ENCODE results near the gene CHIT1.
"Not testable (repeated sequence)": the region's sequence is repeated elsewhere in the genome, so short reads cannot be mapped to it uniquely, and the experiment has no call there.

CHIT1 gene

GRCh38 chr1:203264052-203264501 is 34.6 kb upstream of the CHIT1 start:
- Histone ChIP-seq H3K27ac (ENCODE audit: low read depth, low read length) (no peak overlapping the region), H2AFZ (ENCODE audit: low read length, unreplicated experiment) (no peak overlapping the region)

DNA sequence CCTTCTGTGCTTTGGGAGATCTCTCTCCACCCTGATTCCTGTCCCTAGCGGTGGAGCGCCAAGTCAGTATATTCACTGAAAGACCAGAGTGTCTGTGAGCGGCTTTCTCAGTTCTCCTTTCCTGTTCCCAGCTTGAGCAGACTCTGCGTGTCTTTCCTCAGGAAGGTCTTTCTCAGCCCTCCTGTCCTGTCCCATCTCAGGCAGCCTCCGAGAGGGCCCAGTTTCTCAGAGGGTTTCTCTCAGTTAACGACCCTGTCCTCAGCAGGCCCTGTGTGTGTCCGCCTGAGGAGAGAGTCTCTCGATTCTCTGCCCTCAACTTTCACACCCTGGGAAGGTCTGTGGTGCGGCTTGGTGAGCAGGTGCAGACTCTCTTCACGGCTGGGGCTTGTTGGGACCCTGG is 34.0 kb upstream of the CHIT1 start:
- Histone ChIP-seq H3K4me1 (ENCODE audit: control insufficient read depth, insufficient read depth, low read length, unreplicated experiment) (no peaks in the 10 kb centered on the region), H3K36me3 (ENCODE audit: insufficient read depth, low read length) (no peaks in the 10 kb centered on the region), H3K79me2 (ENCODE audit: control insufficient read depth, insufficient read depth, low read length, unreplicated experiment) (no peaks in the 10 kb centered on the region), H3K4me3 (ENCODE audit: low read depth, low read length) (no peak overlapping the region), H3K27me3 (ENCODE audit: insufficient read depth, low read length) (peaks cover 4% of the 10 kb centered on the region; the same call in 1 of the 2 replicates), H2AFZ (ENCODE audit: low read length, unreplicated experiment) (no peak overlapping the region), H3K27ac (ENCODE audit: low read depth, low read length) (no peak overlapping the region)

More at GRCh38 chr1:203264052-203264501, 34.6 kb upstream of the CHIT1 start:
- no peaks in the 10 kb centered on the region for H3K4me1 ChIP-seq (ENCODE audit: control insufficient read depth, insufficient read depth, low read length, unreplicated experiment)
- no peaks in the 10 kb centered on the region for H3K79me2 ChIP-seq (ENCODE audit: control insufficient read depth, insufficient read depth, low read length, unreplicated experiment)
- H3K36me3 ChIP-seq (ENCODE audit: insufficient read depth, low read length) = no peaks in the 10 kb centered on the region
- H3K27me3 ChIP-seq (ENCODE audit: insufficient read depth, low read length) = peaks cover 4% of the 10 kb centered on the region; the same call in 1 of the 2 replicates
- no peak overlapping the region for H3K4me3 ChIP-seq (ENCODE audit: low read depth, low read length)

DNA sequence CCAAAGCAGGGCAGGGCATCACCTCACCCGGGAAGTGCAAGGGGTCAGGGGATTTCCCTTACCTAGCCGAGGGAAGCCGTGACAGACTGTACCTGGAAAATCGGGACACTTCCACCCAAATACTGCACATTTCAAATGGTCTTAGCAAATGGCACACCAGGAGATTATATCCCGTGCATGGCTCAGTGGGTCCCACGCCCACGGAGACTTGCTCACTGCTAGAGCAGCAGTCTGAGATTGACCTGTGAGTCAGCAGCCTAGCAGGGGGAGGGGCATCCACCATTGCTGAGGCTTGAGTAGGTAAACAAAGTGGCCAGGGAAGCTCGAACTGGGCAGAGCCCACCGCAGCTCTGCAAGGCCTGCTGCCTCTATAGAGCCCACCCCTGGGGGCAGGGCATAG is 27.2 kb upstream of the CHIT1 start:
- H3K27ac ChIP-seq (ENCODE audit: low read depth, low read length) = not testable (repeated sequence)

GRCh38 chr1:203254782-203255181 is 25.3 kb upstream of the CHIT1 start:
- H3K4me1 ChIP-seq (ENCODE audit: control insufficient read depth, insufficient read depth, low read length, unreplicated experiment) = not testable (repeated sequence)

More for the DNA sequence above, 27.2 kb upstream of the CHIT1 start:
- not testable (repeated sequence) for H2AFZ ChIP-seq (ENCODE audit: low read length, unreplicated experiment); H3K4me3 ChIP-seq (ENCODE audit: low read depth, low read length); H3K79me2 ChIP-seq (ENCODE audit: control insufficient read depth, insufficient read depth, low read length, unreplicated experiment); H3K4me1 ChIP-seq (ENCODE audit: control insufficient read depth, insufficient read depth, low read length, unreplicated experiment); H3K36me3 ChIP-seq (ENCODE audit: insufficient read depth, low read length)
- peaks cover 48% of the 10 kb centered on the region for H3K27me3 ChIP-seq (ENCODE audit: insufficient read depth, low read length)

DNA sequence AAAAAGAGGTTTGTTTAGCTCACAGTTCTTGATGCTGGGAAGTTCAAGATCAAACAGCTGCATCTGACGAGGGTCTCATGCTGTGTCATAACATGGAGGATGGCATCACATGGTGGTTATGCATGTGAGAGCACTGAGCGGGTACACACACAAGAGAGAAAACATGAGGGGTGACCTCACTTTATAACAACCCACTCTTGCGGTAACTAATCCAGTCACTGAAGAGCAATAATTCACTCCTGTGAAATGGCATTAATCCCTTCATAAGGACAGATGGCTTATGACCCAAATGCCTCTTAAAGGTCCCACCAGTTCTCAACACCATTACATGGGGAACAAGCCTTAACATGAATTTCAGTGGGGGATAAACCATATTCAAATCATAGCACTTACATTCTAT is 23.2 kb upstream of the CHIT1 start:
- peaks cover 72% of the 10 kb centered on the region for H3K27me3 ChIP-seq (ENCODE audit: insufficient read depth, low read length)
- H3K36me3 ChIP-seq (ENCODE audit: insufficient read depth, low read length) = no peaks in the 10 kb centered on the region
- no peaks in the 10 kb centered on the region for H3K79me2 ChIP-seq (ENCODE audit: control insufficient read depth, insufficient read depth, low read length, unreplicated experiment)
- no peak overlapping the region for H3K27ac ChIP-seq (ENCODE audit: low read depth, low read length)
- H2AFZ ChIP-seq (ENCODE audit: low read length, unreplicated experiment) = no peak overlapping the region
- no peak overlapping the region for H3K4me3 ChIP-seq (ENCODE audit: low read depth, low read length)
- H3K4me1 ChIP-seq (ENCODE audit: control insufficient read depth, insufficient read depth, low read length, unreplicated experiment) = no peaks in the 10 kb centered on the region

More at GRCh38 chr1:203254782-203255181, 25.3 kb upstream of the CHIT1 start:
- H3K79me2 ChIP-seq (ENCODE audit: control insufficient read depth, insufficient read depth, low read length, unreplicated experiment); H3K36me3 ChIP-seq (ENCODE audit: insufficient read depth, low read length); H2AFZ ChIP-seq (ENCODE audit: low read length, unreplicated experiment); H3K4me3 ChIP-seq (ENCODE audit: low read depth, low read length); H3K27ac ChIP-seq (ENCODE audit: low read depth, low read length): not testable (repeated sequence)
- H3K27me3 ChIP-seq (ENCODE audit: insufficient read depth, low read length) = peaks cover 61% of the 10 kb centered on the region

GRCh38 chr1:203251466-203251865 is 22.0 kb upstream of the CHIT1 start:
- Histone ChIP-seq H3K27ac (ENCODE audit: low read depth, low read length) (no peak overlapping the region), H2AFZ (ENCODE audit: low read length, unreplicated experiment) (no peak overlapping the region), H3K4me1 (ENCODE audit: control insufficient read depth, insufficient read depth, low read length, unreplicated experiment) (no peaks in the 10 kb centered on the region), H3K79me2 (ENCODE audit: control insufficient read depth, insufficient read depth, low read length, unreplicated experiment) (no peaks in the 10 kb centered on the region), H3K27me3 (ENCODE audit: insufficient read depth, low read length) (peaks cover 76% of the 10 kb centered on the region), H3K36me3 (ENCODE audit: insufficient read depth, low read length) (no peaks in the 10 kb centered on the region), H3K4me3 (ENCODE audit: low read depth, low read length) (no peak overlapping the region)

- H3K4me1 ChIP-seq (ENCODE audit: control insufficient read depth, insufficient read depth, low read length, unreplicated experiment) = no peaks in the 10 kb centered on the region
- no peak overlapping the region for H3K27ac ChIP-seq (ENCODE audit: low read depth, low read length)
- H3K36me3 ChIP-seq (ENCODE audit: insufficient read depth, low read length) = no peaks in the 10 kb centered on the region
- no peak overlapping the region for H3K4me3 ChIP-seq (ENCODE audit: low read depth, low read length)
- no peaks in the 10 kb centered on the region for H3K79me2 ChIP-seq (ENCODE audit: control insufficient read depth, insufficient read depth, low read length, unreplicated experiment)
- no peak overlapping the region for H2AFZ ChIP-seq (ENCODE audit: low read length, unreplicated experiment)
- H3K27me3 ChIP-seq (ENCODE audit: insufficient read depth, low read length) = peaks cover 79% of the 10 kb centered on the region
Observed at GRCh38 chr1:203250911-203251310, 21.4 kb upstream of the CHIT1 start.

DNA sequence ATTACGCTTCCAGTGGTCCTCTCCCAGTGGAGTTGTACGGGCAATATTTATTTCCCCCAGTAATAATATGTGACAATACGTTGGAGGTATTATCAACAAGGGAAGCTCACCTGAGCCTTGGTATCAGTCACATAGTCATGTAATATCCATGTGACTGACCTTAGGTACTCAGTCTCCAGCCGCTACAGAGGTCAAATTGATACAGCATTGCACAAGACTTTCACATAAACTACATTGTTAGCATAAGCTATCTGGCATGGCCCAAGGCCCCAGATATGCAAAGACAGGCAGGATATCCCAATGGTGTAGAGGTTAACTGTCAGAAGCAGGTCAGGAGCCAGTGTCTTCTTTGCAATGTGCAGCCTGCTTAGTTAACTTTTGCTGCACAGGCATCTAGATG is 15.3 kb upstream of the CHIT1 start:
- no peak overlapping the region for H3K4me3 ChIP-seq (ENCODE audit: low read depth, low read length)
- H3K27me3 ChIP-seq (ENCODE audit: insufficient read depth, low read length) = peaks cover 69% of the 10 kb centered on the region
- H3K79me2 ChIP-seq (ENCODE audit: control insufficient read depth, insufficient read depth, low read length, unreplicated experiment) = no peaks in the 10 kb centered on the region

DNA sequence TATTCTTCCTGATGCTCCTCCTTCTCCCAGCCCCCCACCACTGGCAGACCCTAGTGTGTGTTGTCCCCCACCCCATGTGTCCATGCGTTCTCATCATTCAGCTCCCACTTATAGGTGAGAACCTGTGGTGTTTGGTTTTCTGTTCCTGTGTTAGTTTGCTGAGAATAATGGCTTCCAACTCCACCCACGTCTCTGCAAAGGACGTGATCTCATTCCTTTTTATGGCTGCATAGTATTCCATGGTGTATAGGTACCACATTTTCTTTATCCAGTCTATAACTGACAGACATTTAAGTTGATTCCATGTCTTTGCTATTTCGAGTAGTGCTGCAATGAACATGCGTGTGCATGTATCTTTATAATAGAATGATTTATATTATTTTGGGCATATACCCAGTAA is 12.2 kb upstream of the CHIT1 start:
- not testable (repeated sequence) for H3K4me3 ChIP-seq (ENCODE audit: low read depth, low read length); H3K36me3 ChIP-seq (ENCODE audit: insufficient read depth, low read length); H2AFZ ChIP-seq (ENCODE audit: low read length, unreplicated experiment); H3K79me2 ChIP-seq (ENCODE audit: control insufficient read depth, insufficient read depth, low read length, unreplicated experiment); H3K27ac ChIP-seq (ENCODE audit: low read depth, low read length); H3K4me1 ChIP-seq (ENCODE audit: control insufficient read depth, insufficient read depth, low read length, unreplicated experiment)
- peaks cover 71% of the 10 kb centered on the region for H3K27me3 ChIP-seq (ENCODE audit: insufficient read depth, low read length)

More for the DNA sequence above, 15.3 kb upstream of the CHIT1 start:
- H3K4me1 ChIP-seq (ENCODE audit: control insufficient read depth, insufficient read depth, low read length, unreplicated experiment) = no peaks in the 10 kb centered on the region
- H3K27ac ChIP-seq (ENCODE audit: low read depth, low read length) = no peak overlapping the region
- no peak overlapping the region for H2AFZ ChIP-seq (ENCODE audit: low read length, unreplicated experiment)
- no peaks in the 10 kb centered on the region for H3K36me3 ChIP-seq (ENCODE audit: insufficient read depth, low read length)

DNA sequence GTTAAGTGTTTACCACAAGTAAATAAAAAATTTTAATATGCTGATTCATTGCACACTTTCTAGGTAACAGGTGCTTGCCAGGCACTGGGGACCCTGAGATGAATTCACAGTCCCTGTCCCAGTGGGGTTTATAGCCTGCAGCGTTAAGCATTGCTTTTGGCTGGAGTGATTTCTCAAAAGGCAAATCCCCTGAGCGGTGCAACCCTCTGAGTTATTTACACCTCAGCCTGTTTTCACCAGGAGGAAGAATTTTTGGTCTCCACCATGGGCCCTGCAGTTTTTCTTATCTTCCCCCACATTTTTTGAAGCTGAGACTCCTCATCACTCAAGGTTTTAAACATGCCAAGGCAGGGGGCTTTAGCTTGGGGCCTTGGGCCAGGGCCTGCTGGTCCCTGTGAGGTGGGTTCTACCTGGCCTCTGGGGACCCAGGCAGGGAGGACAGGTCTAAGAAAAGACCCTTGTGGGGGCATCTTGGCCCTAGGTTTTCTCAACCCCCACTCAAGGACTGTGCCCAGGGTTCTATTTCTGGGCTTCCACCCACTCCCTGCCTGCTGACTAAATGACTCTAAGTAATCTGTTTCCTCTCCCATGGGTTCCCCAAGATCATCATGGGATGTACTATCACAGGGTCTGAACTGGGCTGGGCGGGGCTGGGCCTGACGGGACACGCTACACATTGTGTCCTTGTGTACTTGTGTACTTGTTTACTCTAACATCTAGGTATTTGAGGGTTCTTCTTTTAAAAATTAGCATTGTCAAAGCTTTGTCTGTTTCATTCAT is 10.2 kb upstream of the CHIT1 start:
- H3K27me3 ChIP-seq (ENCODE audit: insufficient read depth, low read length) = peaks cover 64% of the 10 kb centered on the region
- H2AFZ ChIP-seq (ENCODE audit: low read length, unreplicated experiment) = no peak overlapping the region
- no peaks in the 10 kb centered on the region for H3K4me1 ChIP-seq (ENCODE audit: control insufficient read depth, insufficient read depth, low read length, unreplicated experiment)
- no peak overlapping the region for H3K27ac ChIP-seq (ENCODE audit: low read depth, low read length)
- no peaks in the 10 kb centered on the region for H3K36me3 ChIP-seq (ENCODE audit: insufficient read depth, low read length)
- no peak overlapping the region for H3K4me3 ChIP-seq (ENCODE audit: low read depth, low read length)
- no peaks in the 10 kb centered on the region for H3K79me2 ChIP-seq (ENCODE audit: control insufficient read depth, insufficient read depth, low read length, unreplicated experiment)

- Histone ChIP-seq H3K27me3 (ENCODE audit: insufficient read depth, low read length) (peaks cover 59% of the 10 kb centered on the region), H3K4me3 (ENCODE audit: low read depth, low read length) (no peak overlapping the region), H3K36me3 (ENCODE audit: insufficient read depth, low read length) (no peaks in the 10 kb centered on the region), H3K27ac (ENCODE audit: low read depth, low read length) (no peak overlapping the region), H3K79me2 (ENCODE audit: control insufficient read depth, insufficient read depth, low read length, unreplicated experiment) (no peaks in the 10 kb centered on the region), H3K4me1 (ENCODE audit: control insufficient read depth, insufficient read depth, low read length, unreplicated experiment) (no peaks in the 10 kb centered on the region), H2AFZ (ENCODE audit: low read length, unreplicated experiment) (no peak overlapping the region)
Observed at GRCh38 chr1:203239081-203239480, 9.6 kb upstream of the CHIT1 start.
